SK-N-SH (cell line): ENCODE data around the gene GNE. TPM values are rescaled to one million over a fixed set of nuclear protein-coding genes. Genes with fewer than 3 reads are reported as not detected.

Experiments
- CTCF ChIA-PET: fragments of 300-600, 350-600 bp; formaldehyde crosslinking; extraction: SDS; loops from one replicate; lab custom pipeline; 2021; lab: Yijun Ruan, JAX
- POLR2A ChIA-PET: fragments of 350-600 bp; sonication (Branson Sonifier 250); formaldehyde crosslinking; extraction: SDS; loops from one replicate; lab custom pipeline; 2020; ENCODE audit warnings: antibody characterized with exemption, inconsistent platforms; lab: Yijun Ruan, JAX
- DNase-seq: peaks from one replicate; pipeline ENCODE4 v3.0.0; 2012
- H2AFZ ChIP-seq: fragments of 200-600 bp; sonication (generic); 2 replicates; pipeline ENCODE4 v1.8.1; 2016; ENCODE audit warnings: antibody characterized with exemption, mild to moderate bottlenecking, low read depth
- H3F3A ChIP-seq: fragments of 200-600 bp; sonication (generic); replicated peaks from 2 replicates; pipeline ENCODE3; 2016; ENCODE audit warnings: antibody characterized with exemption, mild to moderate bottlenecking; ENCODE audit not compliant: insufficient read depth
- H3K27ac ChIP-seq, 2 experiments: fragments of 200-500 bp in 1 of 2; fragments of 200-600 bp in 1 of 2; sonication (Bioruptor generic) in 1 of 2; sonication (generic), shearing (Covaris generic) in 1 of 2; 2 replicates each; pipeline versions ENCODE4 v1.5.1 to v1.6.1; 2014 to 2016; ENCODE audit warnings: low read depth in 2 of 2, inconsistent platforms in 1 of 2, low read length in 1 of 2, mild to moderate bottlenecking in 1 of 2, mixed read lengths in 1 of 2
- H3K27me3 ChIP-seq: fragments of 200-600 bp; sonication (generic), shearing (Covaris generic); 2 replicates; pipeline ENCODE4 v1.6.1; 2016; ENCODE audit warnings: mixed run types; ENCODE audit not compliant: insufficient read depth
- H3K36me3 ChIP-seq, 2 experiments: fragments of 200-500 bp in 1 of 2; fragments of 200-600 bp in 1 of 2; sonication (Bioruptor generic) in 1 of 2; sonication (generic) in 1 of 2; replicated peaks in 1 of 2; 2 replicates each; pipeline versions ENCODE3 to v1.5.1; 2014 to 2016; ENCODE audit warnings: low read length in 1 of 2, mild to moderate bottlenecking in 1 of 2; ENCODE audit not compliant: insufficient read depth in 2 of 2, control insufficient read depth in 1 of 2
- H3K4me1 ChIP-seq, 2 experiments: fragments of 200-500 bp in 1 of 2; fragments of 200-600 bp in 1 of 2; sonication (Bioruptor generic) in 1 of 2; sonication (generic), shearing (Covaris generic) in 1 of 2; 2 replicates each; pipeline versions ENCODE4 v1.5.1 to v1.6.1; 2014 to 2016; ENCODE audit warnings: low read depth in 1 of 2, low read length in 1 of 2, mixed run types in 1 of 2; ENCODE audit not compliant: insufficient read depth in 2 of 2, control insufficient read depth in 1 of 2
- H3K4me2 ChIP-seq: fragments of 200-600 bp; sonication (generic), shearing (Covaris generic); 2 replicates; pipeline ENCODE4 v1.6.1; 2017; ENCODE audit warnings: mixed run types
- H3K4me3 ChIP-seq, 2 experiments: fragments of 200-500 bp in 1 of 2; fragments of 200-600 bp in 1 of 2; sonication (Bioruptor generic) in 1 of 2; sonication (generic), shearing (Covaris generic) in 1 of 2; 2 replicates each; pipeline versions ENCODE4 v1.5.1 to v1.8.1; 2014 to 2016; ENCODE audit warnings: low read depth in 2 of 2, inconsistent platforms in 1 of 2, low read length in 1 of 2, mild to moderate bottlenecking in 1 of 2, mixed read lengths in 1 of 2, moderate library complexity in 1 of 2
- H3K79me2 ChIP-seq: fragments of 200-600 bp; sonication (generic); 2 replicates; pipeline ENCODE4 v1.8.1; 2017; ENCODE audit warnings: mild to moderate bottlenecking; ENCODE audit not compliant: insufficient read depth
- H3K9ac ChIP-seq: fragments of 200-600 bp; sonication (generic); 2 replicates; pipeline ENCODE4 v1.6.1; 2017; ENCODE audit warnings: mixed run types
- H3K9me2 ChIP-seq: fragments of 200-600 bp; sonication (generic); 2 replicates; pipeline ENCODE4 v1.6.1; 2017; ENCODE audit warnings: mixed run types
- H3K9me3 ChIP-seq: fragments of 200-600 bp; sonication (generic); 2 replicates; pipeline ENCODE4 v1.6.1; 2017; ENCODE audit warnings: mixed run types, mild to moderate bottlenecking, moderate library complexity
- H4K20me1 ChIP-seq: fragments of 200-600 bp; sonication (generic); 2 replicates; pipeline ENCODE4 v1.6.1; 2017; ENCODE audit warnings: mild to moderate bottlenecking, mixed run types; ENCODE audit not compliant: insufficient read depth
- CTCF ChIP-seq: fragments of 200-600 bp; sonication (generic); IDR thresholded peaks from 2 replicates; pipeline ENCODE4 v1.6.1; 2017; ENCODE audit warnings: antibody characterized with exemption, mild to moderate bottlenecking, moderate library complexity
- EZH2phosphoT487 ChIP-seq: fragments of 200-600 bp; sonication (generic); IDR thresholded peaks from 2 replicates; pipeline ENCODE4 v1.6.1; 2017; ENCODE audit warnings: low read depth, mixed run types, mild to moderate bottlenecking, antibody characterized with exemption, moderate library complexity, borderline replicate concordance
- FOSL2 ChIP-seq: IDR thresholded peaks from 2 replicates; pipeline ENCODE4 v1.4.0; 2012; ENCODE audit warnings: low read depth, mild to moderate bottlenecking, moderate library complexity, borderline replicate concordance
- GABPA ChIP-seq: IDR thresholded peaks from 2 replicates; pipeline ENCODE4 v1.4.0; 2012; ENCODE audit warnings: low read depth, mild to moderate bottlenecking
- GATA2 ChIP-seq: sonication (generic); formaldehyde crosslinking; IDR thresholded peaks from 2 replicates; pipeline ENCODE4 v1.5.0; 2020; ENCODE audit warnings: mild to moderate bottlenecking, missing genetic modification reagents
- MAX ChIP-seq: IDR thresholded peaks from 2 replicates; pipeline ENCODE4 v1.4.0; 2012; ENCODE audit warnings: low read depth
- MEF2A ChIP-seq: IDR thresholded peaks from 2 replicates; pipeline ENCODE4 v1.4.0; 2012; ENCODE audit warnings: low read depth, borderline replicate concordance
- MXI1 ChIP-seq: IDR thresholded peaks from 2 replicates; pipeline ENCODE4 v1.6.1; 2012; ENCODE audit warnings: mild to moderate bottlenecking, low read depth, low read length, improper control_type of control experiment
- NRF1 ChIP-seq: IDR thresholded peaks from 2 replicates; pipeline ENCODE4 v1.6.1; 2012; ENCODE audit warnings: low read depth, mild to moderate bottlenecking, low read length
- PBX3 ChIP-seq: IDR thresholded peaks from 2 replicates; pipeline ENCODE4; 2012
- RAD21 ChIP-seq: IDR thresholded peaks from 2 replicates; pipeline ENCODE4 v1.6.1; 2012; ENCODE audit warnings: mild to moderate bottlenecking, low read length
- RFX5 ChIP-seq: IDR thresholded peaks from 2 replicates; pipeline ENCODE4 v1.6.1; 2012; ENCODE audit warnings: mild to moderate bottlenecking, improper control_type of control experiment, low read length
- RXRA ChIP-seq: IDR thresholded peaks from 2 replicates; pipeline ENCODE4 v1.4.0; 2012; ENCODE audit warnings: low read depth, mild to moderate bottlenecking, borderline replicate concordance
- SIN3A ChIP-seq: IDR thresholded peaks from 2 replicates; pipeline ENCODE4 v1.6.1; 2012; ENCODE audit warnings: low read depth, mild to moderate bottlenecking, low read length, moderate library complexity, borderline replicate concordance
- SMC3 ChIP-seq: IDR thresholded peaks from 2 replicates; pipeline ENCODE4 v1.6.1; 2012; ENCODE audit warnings: low read depth, low read length, improper control_type of control experiment
- TCF12 ChIP-seq: IDR thresholded peaks from 2 replicates; pipeline ENCODE4 v1.4.0; 2012
- USF1 ChIP-seq: IDR thresholded peaks from 2 replicates; pipeline ENCODE4 v1.4.0; 2012; ENCODE audit warnings: low read depth, borderline replicate concordance
- WGBS: methylation state at CpG from one replicate; pipeline ENCODE4 v1.1.6; 2017; ENCODE audit warnings: low lambda C conversion rate; 5-methylcytosine and 5-hydroxymethylcytosine counted together
- polyA plus RNA-seq, 3 experiments: library from polyadenylated mRNA; depleted of rRNA; stranded (reverse); fragments of >200 nt; gene quantifications; 2 replicates each; pipeline ENCODE4 v1.2.3, GENCODE V29; 2012

GNE gene
- polyA plus RNA-seq, 1 of the 3 experiments (the other 2 are of a cell fraction): 13.0 TPM

GRCh38 chr9:36166168-36166927 lies 91.9 kb downstream of the GNE start:
- no peaks in the 10 kb centered on the region for H4K20me1 ChIP-seq
- H3K79me2 ChIP-seq: no peaks in the 10 kb centered on the region
- H3K27me3 ChIP-seq: no peaks in the 10 kb centered on the region
- DNase-seq: peak; percentile 96
- H3K4me3 ChIP-seq: peak overlapping the region; percentile 48 to 66
- ChIA-PET CTCF (interaction anchor here (0.6 to 8.8 kb wide), 47 partner anchors 8 to 1138 kb away, joined by 3 to 167 read pairs (median 5); partner anchors contain the start of genes CLTA, GLIPR2, GNE and RECK), POLR2A (interaction anchor here (0.7 to 5.7 kb wide), 2 partner anchors 11 to 18 kb away, joined by 3 to 38 read pairs; no protein-coding TSS in a partner anchor)
- H3K9me3 ChIP-seq: no peaks in the 10 kb centered on the region
- H3K9me2 ChIP-seq: no peaks in the 10 kb centered on the region
- H3K4me2 ChIP-seq: peak overlapping the region; percentile 88
- H3F3A ChIP-seq: peaks cover 32% of the 10 kb centered on the region
- peak overlapping the region; percentile 90 for H2AFZ ChIP-seq
- H3K27ac ChIP-seq: peak overlapping the region in 1 of 2 experiments; percentile 62; a peak in 1 of 4 replicates
- H3K36me3 ChIP-seq: no peaks in the 10 kb centered on the region
- under 1% methylated on average over 24 of the region's 58 CpGs for whole genome bisulfite sequencing
- peaks cover 26 to 37% of the 10 kb centered on the region in 2 experiments; a peak in 3 of 4 replicates for H3K4me1 ChIP-seq
- TF ChIP-seq NRF1 (peak; percentile 35), TCF12 (no peak; the same call in 1 of the 2 replicates), SMC3 (peak; percentile 95), GATA2 (CRISPR knock-in tag) (no peak), RXRA (peak; percentile 44; the same call in 1 of the 2 replicates), MAX (peak; percentile 81), SIN3A (no peak), PBX3 (no peak), MEF2A (no peak), USF1 (no peak), GABPA (no peak), MXI1 (peak; percentile 34; the same call in 1 of the 2 replicates), CTCF (peak; percentile 84), RFX5 (no peak), EZH2phosphoT487 (no peak), RAD21 (peak; percentile 88), FOSL2 (no peak)
- peak overlapping the region; percentile 66 for H3K9ac ChIP-seq
